RWPE2 (cell line): ENCODE results near the gene ACAD11.

ENCODE experiments used
- ATAC-seq: fragments of 200-7000 bp; cut with Tn5 transposase; 3 replicates; pipeline ENCODE4 v1.9.1; 2021; ENCODE audit warnings: low read depth
- DNase-seq: peaks from one replicate; pipeline ENCODE4 v3.0.0-alpha.2; 2020; ENCODE audit warnings: low spot score
- H3K27ac ChIP-seq: fragments of 450-650 bp; 2 replicates; pipeline ENCODE4 v1.5.1; 2017; ENCODE audit warnings: mild to moderate bottlenecking; ENCODE audit not compliant: poor library complexity, severe bottlenecking
- H3K27me3 ChIP-seq: fragments of 250-450 bp; sonication (Bioruptor Pico); 2 replicates; pipeline ENCODE4 v1.5.1; 2021; ENCODE audit warnings: mild to moderate bottlenecking, moderate library complexity; ENCODE audit not compliant: insufficient read depth, poor library complexity, severe bottlenecking
- H3K36me3 ChIP-seq: fragments of 250-450 bp; sonication (Bioruptor Pico); 2 replicates; pipeline ENCODE4 v1.5.1; 2020; ENCODE audit warnings: low read depth, mild to moderate bottlenecking, moderate library complexity
- H3K4me1 ChIP-seq: fragments of 250-450 bp; sonication (Bioruptor Pico); 2 replicates; pipeline ENCODE4 v1.5.1; 2021; ENCODE audit warnings: mild to moderate bottlenecking, moderate library complexity; ENCODE audit not compliant: insufficient read depth, poor library complexity, severe bottlenecking
- H3K4me3 ChIP-seq: fragments of 250-450 bp; sonication (Bioruptor Pico); 2 replicates; pipeline ENCODE4 v1.5.1; 2021; ENCODE audit warnings: mild to moderate bottlenecking, moderate library complexity; ENCODE audit not compliant: severe bottlenecking
- H3K9me3 ChIP-seq: fragments of 250-450 bp; sonication (Bioruptor Pico); 2 replicates; pipeline ENCODE4 v1.5.1; 2021; ENCODE audit warnings: mild to moderate bottlenecking, moderate library complexity; ENCODE audit not compliant: severe bottlenecking
- TF ChIP-seq, protein P1 (sequence below): fragments of 450-650 bp; IDR thresholded peaks from one replicate; pipeline ENCODE4 v1.5.1; 2017; ENCODE audit warnings: mild to moderate bottlenecking, moderate library complexity; ENCODE audit not compliant: poor library complexity, severe bottlenecking

The ACAD11 gene

DNA sequence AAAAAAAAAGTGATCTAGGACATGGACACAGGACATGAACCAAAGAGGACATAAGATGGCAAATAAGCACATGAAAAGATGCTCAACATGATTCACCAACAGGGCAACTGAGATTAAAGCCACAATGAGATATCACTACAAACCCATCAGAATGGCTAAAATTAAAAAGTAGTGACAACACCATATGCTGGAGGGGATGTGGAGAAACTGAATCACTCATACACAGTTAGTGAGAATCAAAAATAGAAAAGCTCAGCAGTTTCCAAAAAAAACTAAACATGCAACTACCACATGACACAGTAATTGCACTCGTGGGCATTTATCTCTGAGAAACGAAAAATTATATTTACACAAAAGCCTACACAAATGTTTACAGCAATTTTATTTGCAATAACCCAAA is 90.5 kb downstream of the ACAD11 start:
- no peaks in the 10 kb centered on the region for H3K27me3 ChIP-seq
- TF ChIP-seq, protein P1, sequence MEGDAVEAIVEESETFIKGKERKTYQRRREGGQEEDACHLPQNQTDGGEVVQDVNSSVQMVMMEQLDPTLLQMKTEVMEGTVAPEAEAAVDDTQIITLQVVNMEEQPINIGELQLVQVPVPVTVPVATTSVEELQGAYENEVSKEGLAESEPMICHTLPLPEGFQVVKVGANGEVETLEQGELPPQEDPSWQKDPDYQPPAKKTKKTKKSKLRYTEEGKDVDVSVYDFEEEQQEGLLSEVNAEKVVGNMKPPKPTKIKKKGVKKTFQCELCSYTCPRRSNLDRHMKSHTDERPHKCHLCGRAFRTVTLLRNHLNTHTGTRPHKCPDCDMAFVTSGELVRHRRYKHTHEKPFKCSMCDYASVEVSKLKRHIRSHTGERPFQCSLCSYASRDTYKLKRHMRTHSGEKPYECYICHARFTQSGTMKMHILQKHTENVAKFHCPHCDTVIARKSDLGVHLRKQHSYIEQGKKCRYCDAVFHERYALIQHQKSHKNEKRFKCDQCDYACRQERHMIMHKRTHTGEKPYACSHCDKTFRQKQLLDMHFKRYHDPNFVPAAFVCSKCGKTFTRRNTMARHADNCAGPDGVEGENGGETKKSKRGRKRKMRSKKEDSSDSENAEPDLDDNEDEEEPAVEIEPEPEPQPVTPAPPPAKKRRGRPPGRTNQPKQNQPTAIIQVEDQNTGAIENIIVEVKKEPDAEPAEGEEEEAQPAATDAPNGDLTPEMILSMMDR = no peak
- H3K36me3 ChIP-seq = peaks cover 5% of the 10 kb centered on the region; the same call in 1 of the 2 replicates
- H3K4me3 ChIP-seq = no peak overlapping the region
- H3K27ac ChIP-seq = no peak overlapping the region
- ATAC-seq = no peak
- no peaks in the 10 kb centered on the region for H3K9me3 ChIP-seq
- DNase-seq = no peak
- no peaks in the 10 kb centered on the region for H3K4me1 ChIP-seq

DNA sequence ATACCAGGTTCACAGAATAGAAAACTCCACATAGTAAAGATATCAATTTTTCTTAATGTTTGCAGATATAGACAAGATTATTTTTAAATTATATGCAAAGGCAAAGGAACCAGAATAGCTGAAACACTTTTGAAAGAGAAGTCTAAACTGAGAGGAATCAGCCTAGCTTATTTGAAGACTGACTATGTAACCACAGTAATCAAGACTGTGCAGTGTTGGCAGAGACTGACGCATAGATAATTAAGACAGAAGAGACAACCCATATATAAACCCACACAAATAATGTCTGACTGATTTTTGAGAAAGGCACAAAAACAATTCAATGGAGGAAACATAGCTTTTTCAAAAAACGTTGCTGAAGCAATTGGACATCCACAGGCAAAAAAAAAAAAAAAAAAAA is 91.2 kb downstream of the ACAD11 start:
- Histone ChIP-seq H3K27me3 (no peaks in the 10 kb centered on the region), H3K36me3 (peaks cover 5% of the 10 kb centered on the region; the same call in 1 of the 2 replicates), H3K4me3 (no peak overlapping the region), H3K4me1 (no peaks in the 10 kb centered on the region), H3K9me3 (no peaks in the 10 kb centered on the region), H3K27ac (no peak overlapping the region)
- ATAC-seq = no peak
- TF ChIP-seq, protein P1 = no peak
- no peak for DNase-seq

DNA sequence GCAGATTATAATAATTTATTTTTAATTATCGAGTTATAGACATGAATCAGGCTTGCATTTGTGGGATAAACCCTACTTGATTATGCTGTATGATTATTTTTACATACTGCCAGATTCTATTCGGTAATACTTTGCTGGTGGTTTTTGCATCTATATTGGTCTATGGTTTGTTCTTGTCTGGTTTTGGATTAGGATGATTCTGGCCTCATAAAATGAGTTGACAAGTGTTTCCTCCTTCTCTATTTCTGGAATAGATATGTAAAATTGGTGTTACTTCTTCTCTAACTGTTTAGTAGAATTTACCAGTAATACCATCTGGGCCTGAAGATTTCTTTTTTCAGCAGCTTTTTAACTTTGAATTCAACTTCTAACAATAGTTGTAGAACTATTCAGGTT is 95.5 kb downstream of the ACAD11 start:
- no peak overlapping the region for H3K27ac ChIP-seq
- H3K27me3 ChIP-seq = no peaks in the 10 kb centered on the region
- DNase-seq = no peak
- no peaks in the 10 kb centered on the region for H3K4me1 ChIP-seq
- H3K4me3 ChIP-seq = no peak overlapping the region
- peaks cover 4% of the 10 kb centered on the region; the same call in 1 of the 2 replicates for H3K36me3 ChIP-seq
- TF ChIP-seq, protein P1 = no peak
- no peaks in the 10 kb centered on the region for H3K9me3 ChIP-seq
- no peak for ATAC-seq

DNA sequence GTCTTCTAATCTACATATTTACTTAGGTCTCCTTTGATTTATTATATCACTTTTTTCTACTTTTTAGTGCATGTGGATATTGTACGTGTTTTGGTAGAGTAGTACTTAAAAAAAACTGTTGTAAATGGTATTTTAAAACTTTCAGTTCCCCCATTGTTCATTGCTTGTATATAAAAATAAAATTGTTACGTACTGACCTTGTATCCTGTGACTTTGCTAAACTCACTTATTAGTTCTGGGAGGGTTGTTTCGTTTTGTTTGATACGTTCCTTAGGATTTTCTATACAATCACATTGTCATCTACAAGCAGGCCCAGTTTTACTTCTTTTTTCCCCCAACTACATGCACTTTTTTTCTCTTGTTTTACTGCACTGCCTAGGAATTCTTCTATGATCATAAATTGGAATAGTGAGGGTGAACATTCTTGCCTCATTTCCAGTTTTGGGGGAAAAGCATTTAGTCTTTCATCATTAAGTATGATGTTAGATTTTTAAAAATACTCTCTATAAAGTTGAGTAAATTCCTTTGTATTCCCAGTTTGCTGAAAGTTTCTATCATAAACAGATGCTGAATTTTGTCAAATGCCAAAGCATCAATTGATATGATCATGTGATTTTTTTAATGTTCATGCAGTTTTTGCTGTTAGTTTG is 96.1 kb downstream of the ACAD11 start:
- Histone ChIP-seq H3K36me3 (peaks cover 4% of the 10 kb centered on the region; the same call in 1 of the 2 replicates), H3K27me3 (no peaks in the 10 kb centered on the region), H3K27ac (no peak overlapping the region), H3K4me1 (no peaks in the 10 kb centered on the region), H3K4me3 (no peak overlapping the region), H3K9me3 (no peaks in the 10 kb centered on the region)
- TF ChIP-seq, protein P1 = no peak
- no peak for DNase-seq
- ATAC-seq = no peak

DNA sequence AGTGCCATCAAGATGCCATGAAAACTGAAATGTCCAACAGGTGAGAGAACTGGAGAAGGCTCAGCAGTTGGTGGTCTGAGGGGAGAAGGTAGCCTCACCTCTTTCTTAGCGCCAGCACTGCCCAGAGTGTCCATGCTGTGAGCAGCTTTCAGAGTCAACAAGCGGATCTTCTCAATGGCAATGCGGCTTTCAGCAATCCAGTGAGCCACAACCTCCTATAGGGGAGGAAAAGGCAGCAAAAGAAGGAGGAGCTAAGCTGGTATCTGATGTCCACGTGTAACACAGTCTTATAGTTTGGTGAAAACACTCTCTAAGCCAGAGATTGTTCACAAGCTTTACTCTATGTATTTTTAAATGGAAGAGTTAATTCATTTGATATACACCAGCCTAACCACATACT is 98.6 kb downstream of the ACAD11 start:
- Histone ChIP-seq H3K36me3 (peaks cover 4% of the 10 kb centered on the region; the same call in 1 of the 2 replicates), H3K9me3 (no peaks in the 10 kb centered on the region), H3K27ac (no peak overlapping the region), H3K4me1 (no peaks in the 10 kb centered on the region), H3K4me3 (no peak overlapping the region), H3K27me3 (no peaks in the 10 kb centered on the region)
- no peak for DNase-seq
- TF ChIP-seq, protein P1 = no peak
- ATAC-seq = no peak
